K562 (cell line): ENCODE measurements around the gene TRIM34. TPM values are rescaled to one million over a fixed set of nuclear protein-coding genes. Genes with fewer than 3 reads are reported as not detected.
A peak's percentile ranks its signal among the peaks of the same experiment; 100 is the strongest.

Experiments
- ARID4B ChIP-seq: sonication (generic); formaldehyde crosslinking; IDR thresholded peaks from 2 replicates; pipeline ENCODE4 v1.8.0; 2022; ENCODE audit warnings: mild to moderate bottlenecking, missing genetic modification reagents
- ELF4 ChIP-seq: fragments of 450-650 bp; formaldehyde crosslinking; IDR thresholded peaks from 2 replicates; pipeline ENCODE4 v1.4.0; 2022; ENCODE audit warnings: missing genetic modification characterization
- TEAD2 ChIP-seq: fragments of 450-650 bp; IDR thresholded peaks from 2 replicates; pipeline ENCODE4 v1.6.1; 2016; ENCODE audit warnings: missing genetic modification characterization, control low read depth, missing compliant biosample characterization
- THAP7 ChIP-seq: fragments of 250-450 bp; sonication (Bioruptor Pico); IDR thresholded peaks from 2 replicates; pipeline ENCODE4 v1.5.0; 2021
- TSC22D4 ChIP-seq: fragments of 450-650 bp; IDR thresholded peaks from 2 replicates; pipeline ENCODE4 v1.6.1; 2016; ENCODE audit warnings: missing genetic modification characterization, missing biosample characterization, control low read depth
- ZFP1 ChIP-seq: fragments of 450-650 bp; formaldehyde crosslinking; IDR thresholded peaks from 2 replicates; pipeline ENCODE4 v1.4.0; 2020; ENCODE audit warnings: mild to moderate bottlenecking, mixed read lengths
- ZMIZ1 ChIP-seq, 2 experiments: fragments of 150-350 bp in 1 of 2; IDR thresholded peaks; 2 replicates each; pipeline ENCODE4 v1.6.1; 2012 to 2016; ENCODE audit warnings: low read depth in 2 of 2, low read length in 2 of 2, mild to moderate bottlenecking in 1 of 2, moderate library complexity in 1 of 2
- ZNF217 ChIP-seq: sonication (generic); formaldehyde crosslinking; IDR thresholded peaks from 2 replicates; pipeline ENCODE4 v1.8.0; 2022; ENCODE audit warnings: mild to moderate bottlenecking, missing genetic modification reagents
- ZNF280B ChIP-seq: fragments of 250-450 bp; sonication (Bioruptor Pico); IDR thresholded peaks from 2 replicates; pipeline ENCODE4 v1.5.1; 2021; ENCODE audit warnings: mild to moderate bottlenecking
- polyA plus RNA-seq, 8 experiments: library from polyadenylated mRNA; depleted of rRNA in 4 of 8; stranded (reverse) in 5 of 8; unstranded in 3 of 8; fragments of >200 nt; fragmentation: Nextera tagmentation in 2 of 8; fragmentation: Illumina TruSeq in 1 of 8; extraction: Ambion mirVana in 2 of 8; extraction: Trizol in 1 of 8; gene quantifications; 2 replicates each; pipeline versions ENCODE4 v1.2.1 to v1.2.3, GENCODE V29; 2011 to 2014; ENCODE audit warnings: inconsistent platforms in 1 of 8, missing spikeins in 1 of 8
- total RNA-seq, 7 experiments: library from RNA; depleted of rRNA in 6 of 7; stranded (reverse); fragments of >200 nt in 6 of 7; fragmentation: Illumina TruSeq in 2 of 7; extraction: Trizol in 2 of 7; gene quantifications; 2 replicates each; pipeline versions ENCODE4 v1.2.1 to v1.2.3, GENCODE V29; 2011 to 2021; ENCODE audit warnings: low replicate concordance in 1 of 7

The TRIM34 gene
- total and polyA plus RNA-seq, 9 of the 15 experiments (the other 6 are each of a cell fraction or from before 2014, with no cell fraction given) = 0.31 to 2.9 (median 1.3) TPM

GRCh38 chr11:5684646-5685362 lies 60.0 kb downstream of the TRIM34 start, which contains the start of gene TRIM5 (continued):
- no peak for TF ChIP-seq ZMIZ1 (IDR thresholded peaks at IDR 0.05; ENCODE audit: low read depth in 2 of 2, low read length in 2 of 2)
- TF ChIP-seq THAP7 (CRISPR knock-in tag) = no peak
- TF ChIP-seq ELF4 = no peak
- TF ChIP-seq ARID4B (CRISPR knock-in tag) = no peak
- no peak for TF ChIP-seq ZNF280B (CRISPR knock-in tag)
- no peak for TF ChIP-seq ZNF217 (CRISPR knock-in tag)
- 0 out of 2 replicates have a peak, but pooled peaks have one; percentile 19 for TF ChIP-seq TEAD2 (tag)
- no peak for TF ChIP-seq ZFP1
- TF ChIP-seq TSC22D4 (tag) = no peak
